Prostate gland (tissue), 2 donors: Measurements from ENCODE around the gene C2.

Source experiments
- POLR2A ChIP-seq: fragments of 450-650 bp; IDR thresholded peaks from one replicate; pipeline ENCODE4 v1.6.1; 2016; ENCODE audit warnings: antibody characterized with exemption, mild to moderate bottlenecking
- TF ChIP-seq, protein P1 (sequence below), 4 experiments: fragments of 200-600 bp in 2 of 4; fragments of 450-650 bp in 2 of 4; sonication (generic) in 2 of 4; IDR thresholded peaks; 1 replicate in 3 of 4; 2 replicates in 1 of 4; pipeline ENCODE4 v1.5.1; 2016 to 2019; ENCODE audit warnings: antibody characterized with exemption in 4 of 4, mild to moderate bottlenecking in 2 of 4, moderate library complexity in 2 of 4

DNA sequence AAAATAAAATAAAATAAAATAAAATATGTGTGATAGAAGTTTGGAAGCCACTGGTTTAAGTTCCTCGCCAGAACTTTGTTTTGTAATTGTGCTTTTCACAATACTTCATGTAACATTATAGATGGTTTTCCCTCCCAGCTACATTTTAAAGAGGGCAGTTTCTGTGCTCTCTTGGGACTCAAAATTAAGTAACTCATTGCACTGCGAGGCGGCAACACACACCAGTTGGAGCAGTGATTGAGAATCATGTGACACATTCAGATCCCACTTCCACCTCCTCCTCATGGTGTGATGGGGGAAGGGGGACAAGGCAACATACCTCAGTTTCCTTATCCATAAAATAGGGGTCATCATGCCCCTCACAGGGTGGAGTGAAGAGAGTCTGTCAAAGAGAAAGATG lies 7.5 kb downstream of the C2 start:
- TF ChIP-seq, protein P1, sequence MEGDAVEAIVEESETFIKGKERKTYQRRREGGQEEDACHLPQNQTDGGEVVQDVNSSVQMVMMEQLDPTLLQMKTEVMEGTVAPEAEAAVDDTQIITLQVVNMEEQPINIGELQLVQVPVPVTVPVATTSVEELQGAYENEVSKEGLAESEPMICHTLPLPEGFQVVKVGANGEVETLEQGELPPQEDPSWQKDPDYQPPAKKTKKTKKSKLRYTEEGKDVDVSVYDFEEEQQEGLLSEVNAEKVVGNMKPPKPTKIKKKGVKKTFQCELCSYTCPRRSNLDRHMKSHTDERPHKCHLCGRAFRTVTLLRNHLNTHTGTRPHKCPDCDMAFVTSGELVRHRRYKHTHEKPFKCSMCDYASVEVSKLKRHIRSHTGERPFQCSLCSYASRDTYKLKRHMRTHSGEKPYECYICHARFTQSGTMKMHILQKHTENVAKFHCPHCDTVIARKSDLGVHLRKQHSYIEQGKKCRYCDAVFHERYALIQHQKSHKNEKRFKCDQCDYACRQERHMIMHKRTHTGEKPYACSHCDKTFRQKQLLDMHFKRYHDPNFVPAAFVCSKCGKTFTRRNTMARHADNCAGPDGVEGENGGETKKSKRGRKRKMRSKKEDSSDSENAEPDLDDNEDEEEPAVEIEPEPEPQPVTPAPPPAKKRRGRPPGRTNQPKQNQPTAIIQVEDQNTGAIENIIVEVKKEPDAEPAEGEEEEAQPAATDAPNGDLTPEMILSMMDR (IDR thresholded peaks at IDR 0.05): no peak
- TF ChIP-seq POLR2A: no peak
